Bronchial epithelial cell (primary cell): ENCODE measurements around the gene SLC26A4. TPM values are rescaled to one million over a fixed set of nuclear protein-coding genes. Genes with fewer than 3 reads are reported as not detected.

Experiments used
- DNase-seq: peaks from one replicate; pipeline ENCODE4 v3.0.0-alpha.2; 2010; ENCODE audit warnings: low read depth
- FAIRE-seq: peaks from 2 replicates; lab custom pipeline; 2011; peaks lifted over from hg19 to GRCh38; lab: Jason Lieb, UNC
- H3K27me3 ChIP-seq: 2 replicates; pipeline ENCODE4 v1.5.1; 2011; ENCODE audit warnings: low read length; ENCODE audit not compliant: control insufficient read depth, insufficient read depth
- H3K36me3 ChIP-seq: 2 replicates; pipeline ENCODE4 v1.5.1; 2011; ENCODE audit warnings: low read length; ENCODE audit not compliant: control insufficient read depth, insufficient read depth
- H3K4me3 ChIP-seq: 2 replicates; pipeline ENCODE4 v1.5.1; 2011; ENCODE audit warnings: mild to moderate bottlenecking, low read depth, low read length, control low read depth
- CTCF ChIP-seq: IDR thresholded peaks from 2 replicates; pipeline ENCODE4 v1.5.1; 2011; ENCODE audit warnings: mild to moderate bottlenecking, moderate library complexity, low read length, control low read depth, inconsistent platforms; ENCODE audit not compliant: insufficient read depth, severe bottlenecking
- total RNA-seq: library from RNA; depleted of rRNA; stranded (reverse); fragments of >200 nt; gene quantifications from 2 replicates; pipeline ENCODE4 v1.2.1, GENCODE V29; 2014

The SLC26A4 gene
- total RNA-seq, 1 donor from 2014 or later = 0.53 TPM

DNA sequence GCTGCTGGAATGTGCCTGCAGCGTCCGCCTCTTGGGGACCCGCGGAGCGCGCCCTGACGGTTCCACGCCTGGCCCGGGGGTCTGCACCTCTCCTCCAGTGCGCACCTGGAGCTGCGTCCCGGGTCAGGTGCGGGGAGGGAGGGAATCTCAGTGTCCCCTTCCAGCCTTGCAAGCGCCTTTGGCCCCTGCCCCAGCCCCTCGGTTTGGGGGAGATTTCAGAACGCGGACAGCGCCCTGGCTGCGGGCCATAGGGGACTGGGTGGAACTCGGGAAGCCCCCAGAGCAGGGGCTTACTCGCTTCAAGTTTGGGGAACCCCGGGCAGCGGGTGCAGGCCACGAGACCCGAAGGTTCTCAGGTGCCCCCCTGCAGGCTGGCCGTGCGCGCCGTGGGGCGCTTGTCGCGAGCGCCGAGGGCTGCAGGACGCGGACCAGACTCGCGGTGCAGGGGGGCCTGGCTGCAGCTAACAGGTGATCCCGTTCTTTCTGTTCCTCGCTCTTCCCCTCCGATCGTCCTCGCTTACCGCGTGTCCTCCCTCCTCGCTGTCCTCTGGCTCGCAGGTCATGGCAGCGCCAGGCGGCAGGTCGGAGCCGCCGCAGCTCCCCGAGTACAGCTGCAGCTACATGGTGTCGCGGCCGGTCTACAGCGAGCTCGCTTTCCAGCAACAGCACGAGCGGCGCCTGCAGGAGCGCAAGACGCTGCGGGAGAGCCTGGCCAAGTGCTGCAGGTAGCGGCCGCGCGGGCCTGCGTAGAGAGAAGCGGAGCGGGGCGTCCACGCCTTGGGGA is 645 bp downstream of the SLC26A4 start:
- Histone ChIP-seq H3K27me3 (peaks cover 27% of the 10 kb centered on the region), H3K4me3 (peak overlapping the region; percentile 38), H3K36me3 (no peaks in the 10 kb centered on the region)
- FAIRE-seq (no peak), DNase-seq (peak; percentile 41)
- peak; percentile 23 for TF ChIP-seq CTCF

GRCh38 chr7:107661865-107662379 is 1.3 kb downstream of the SLC26A4 start:
- Histone ChIP-seq H3K36me3 (no peaks in the 10 kb centered on the region), H3K4me3 (peak overlapping the region; percentile 38), H3K27me3 (peaks cover 27% of the 10 kb centered on the region)
- no peak for TF ChIP-seq CTCF
- FAIRE-seq (no peak), DNase-seq (no peak)

DNA sequence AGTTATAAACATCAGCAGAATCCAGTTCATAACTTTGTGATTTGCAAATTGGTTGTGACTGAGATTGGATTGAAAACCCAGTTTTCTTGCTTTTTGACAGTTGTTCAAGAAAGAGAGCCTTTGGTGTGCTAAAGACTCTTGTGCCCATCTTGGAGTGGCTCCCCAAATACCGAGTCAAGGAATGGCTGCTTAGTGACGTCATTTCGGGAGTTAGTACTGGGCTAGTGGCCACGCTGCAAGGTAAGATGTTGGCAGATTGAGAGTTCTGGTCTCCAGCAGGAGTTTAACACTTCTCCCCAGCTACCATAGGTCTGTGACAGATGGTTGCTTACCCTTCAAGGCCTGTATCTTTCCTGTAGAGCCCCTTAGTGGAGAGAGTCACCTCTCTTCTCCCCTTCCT is 2.6 kb downstream of the SLC26A4 start:
- no peak for FAIRE-seq
- H3K36me3 ChIP-seq = no peaks in the 10 kb centered on the region
- no peak for DNase-seq
- TF ChIP-seq CTCF = no peak
- peaks cover 27% of the 10 kb centered on the region for H3K27me3 ChIP-seq
- no peak overlapping the region for H3K4me3 ChIP-seq

- no peaks in the 10 kb centered on the region for H3K36me3 ChIP-seq
- peaks cover 8% of the 10 kb centered on the region for H3K27me3 ChIP-seq
- no peak overlapping the region for H3K4me3 ChIP-seq
- FAIRE-seq (no peak), DNase-seq (peak; percentile 18)
- TF ChIP-seq CTCF = no peak
These were observed 6.2 kb downstream of the SLC26A4 start for GRCh38 chr7:107666790-107667189.

DNA sequence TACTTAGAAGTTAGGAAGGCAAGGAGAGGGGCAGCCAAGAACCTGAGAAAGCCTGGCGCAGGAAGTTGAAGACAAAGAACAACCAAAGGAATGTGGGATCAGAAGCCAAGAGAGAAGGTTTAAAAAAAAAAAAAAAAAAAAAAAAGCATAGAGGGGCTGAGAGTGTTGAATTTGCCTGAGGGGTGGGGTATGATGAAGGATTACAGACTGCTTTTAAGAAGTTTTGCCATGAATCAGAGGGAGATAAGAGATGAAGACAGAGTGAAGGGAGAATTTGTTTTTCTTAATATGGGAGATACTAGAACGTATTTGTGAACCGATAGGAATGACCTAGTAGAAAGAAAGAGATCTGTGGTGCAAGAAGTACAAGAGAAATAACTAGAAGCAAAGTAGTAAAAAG is 6.7 kb downstream of the SLC26A4 start:
- no peak for DNase-seq
- no peak for FAIRE-seq
- Histone ChIP-seq H3K4me3 (no peak overlapping the region), H3K27me3 (peaks cover 6% of the 10 kb centered on the region), H3K36me3 (no peaks in the 10 kb centered on the region)
- TF ChIP-seq CTCF = no peak
